HG02798 (cell line): ENCODE results near the gene CIB4.

Experiments used
- ATAC-seq: cut with Tn5 transposase; IDR thresholded peaks from one replicate; pipeline ENCODE4 v1.9.1; 2021; ENCODE audit warnings: mild to moderate bottlenecking; ENCODE audit not compliant: unreplicated experiment, poor library complexity

CIB4 gene

GRCh38 chr2:26536371-26537068 lies 104.6 kb downstream of the CIB4 start:
- ATAC-seq = no peak

DNA sequence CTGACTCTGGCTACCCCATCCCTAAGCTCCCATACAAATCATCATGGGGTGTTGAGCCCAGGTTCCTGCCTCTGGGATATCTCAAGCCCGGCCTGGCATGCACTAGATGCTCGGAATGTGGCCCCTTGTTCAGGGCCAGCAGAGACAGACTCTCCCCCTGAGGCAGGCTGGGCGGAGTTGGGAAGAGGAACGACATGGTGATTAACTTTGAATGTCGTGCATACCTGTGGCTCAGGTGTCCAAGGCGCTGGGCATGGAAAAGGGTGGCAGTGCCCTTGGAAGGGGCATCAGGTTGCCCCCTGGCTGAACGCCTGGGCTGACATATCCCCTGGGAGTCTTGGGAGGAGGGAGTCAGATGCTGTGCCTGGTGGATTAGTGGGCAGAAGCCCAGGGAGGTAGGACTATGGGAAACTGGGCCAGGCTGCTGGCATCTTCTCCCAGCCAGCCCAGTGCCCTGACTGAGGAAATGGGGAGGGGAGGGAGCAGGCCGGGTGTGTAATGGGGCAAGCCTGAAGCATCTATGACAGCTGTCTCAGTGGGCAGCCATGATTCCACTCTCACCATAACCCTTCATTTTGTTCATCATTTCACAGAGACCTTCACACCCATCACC lies 105.4 kb downstream of the CIB4 start:
- no peak for ATAC-seq

GRCh38 chr2:26534865-26535662 lies 106.1 kb downstream of the CIB4 start:
- ATAC-seq = no peak

- no peak for ATAC-seq
Observed at GRCh38 chr2:26534098-26534864, 106.9 kb downstream of the CIB4 start.

DNA sequence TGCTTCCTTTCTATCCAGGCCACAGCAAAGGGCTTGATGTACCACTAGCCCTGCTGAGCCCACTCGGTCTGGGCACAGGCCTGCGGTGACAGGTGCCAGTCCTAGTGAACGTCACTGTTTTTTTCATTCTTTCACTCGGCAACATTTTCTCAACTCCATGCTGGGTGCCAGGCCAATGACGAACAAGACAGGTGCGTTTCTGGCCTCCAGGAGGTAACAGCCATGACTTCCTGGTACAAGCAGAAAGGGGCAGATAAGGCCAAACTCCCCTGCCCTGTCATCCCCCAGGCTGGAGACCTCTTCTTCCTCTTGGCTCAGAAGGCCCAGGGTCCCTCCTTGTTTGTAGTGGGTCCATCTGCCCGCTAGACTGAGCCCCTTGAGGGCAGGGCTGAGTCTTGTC lies 107.5 kb downstream of the CIB4 start:
- ATAC-seq = no peak

GRCh38 chr2:26532301-26533250 lies 108.6 kb downstream of the CIB4 start:
- no peak for ATAC-seq
